GM19035 (cell line): ENCODE results near the gene SPRR1B.
"Not testable (repeated sequence)": the region's sequence is repeated elsewhere in the genome, so short reads cannot be mapped to it uniquely, and the experiment has no call there.

Source experiments
- ATAC-seq: cut with Tn5 transposase; IDR thresholded peaks from one replicate; pipeline ENCODE4 v1.9.1; 2021; ENCODE audit not compliant: unreplicated experiment

Gene SPRR1B

GRCh38 chr1:153035211-153035610 is 4.2 kb downstream of the SPRR1B start:
- no peak for ATAC-seq

DNA sequence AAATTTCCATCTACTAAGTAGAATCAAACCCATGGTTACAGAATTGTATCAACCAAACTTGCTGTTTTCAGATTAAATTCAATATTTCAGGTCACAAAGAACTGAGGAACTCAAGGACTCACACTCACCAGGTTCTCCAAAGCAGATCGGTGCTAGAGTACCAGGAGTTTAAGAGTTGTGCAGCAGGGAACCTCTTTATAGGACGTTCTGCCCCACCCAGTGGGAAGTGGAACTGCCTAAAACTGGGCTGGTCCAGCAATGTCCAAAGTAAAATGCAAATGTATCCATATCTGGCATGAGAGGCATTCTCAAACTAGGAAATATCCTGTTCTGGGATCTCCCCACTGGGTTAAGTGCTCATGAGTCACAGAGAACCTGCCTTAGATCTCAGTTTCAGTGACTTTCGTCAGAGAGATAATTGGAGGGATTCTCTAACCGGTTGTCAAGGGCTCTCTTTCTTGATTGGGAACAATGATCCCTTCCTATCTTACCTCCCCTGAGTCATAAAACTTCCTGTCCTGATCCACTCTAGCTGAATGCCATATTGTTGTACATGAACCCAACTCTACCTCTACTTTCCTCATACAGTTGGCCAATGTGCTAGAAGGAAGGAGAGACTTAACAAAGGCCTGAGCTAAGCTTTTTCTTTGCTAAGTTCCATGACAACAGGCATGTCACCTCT is 10.1 kb downstream of the SPRR1B start, which contains the start of gene SPRR2D:
Gene SPRR2D, minus strand, starts transcription at position 171 of the 682 bp plus-strand sequence. CDS start 774 bp downstream, outside the sequence.
- no peak for ATAC-seq

DNA sequence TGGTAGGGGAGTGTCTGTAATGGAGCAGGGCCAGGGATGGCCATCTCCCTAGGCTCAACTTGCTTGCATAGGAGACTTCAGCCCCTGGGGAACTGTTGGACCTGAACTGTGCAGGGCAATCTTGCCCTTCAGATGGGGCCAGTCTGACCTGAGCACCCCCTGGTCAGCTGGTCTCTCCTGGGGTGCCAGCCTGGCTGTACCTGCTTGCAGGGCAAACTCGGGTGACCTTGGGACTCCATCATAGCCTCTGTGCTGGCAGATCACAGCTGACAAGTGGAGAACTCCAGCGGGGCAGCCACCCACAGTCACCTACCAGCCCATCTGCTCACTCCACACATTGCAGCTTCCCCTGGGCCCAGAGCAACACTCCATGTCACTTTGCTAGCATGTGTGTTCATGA is 18.2 kb downstream of the SPRR1B start:
- ATAC-seq: no peak

GRCh38 chr1:153056111-153056510 is 25.1 kb downstream of the SPRR1B start:
- ATAC-seq: not testable (repeated sequence)

GRCh38 chr1:153057375-153057774 is 26.4 kb downstream of the SPRR1B start, which contains the start of gene SPRR2A:
Gene SPRR2A, minus strand, starts transcription at chr1:153057512. Its CDS starts 777 bp downstream, at chr1:153056735.
- ATAC-seq: no peak

GRCh38 chr1:153058154-153058553 is 27.2 kb downstream of the SPRR1B start:
- ATAC-seq: no peak

GRCh38 chr1:153058826-153059784 is 28.1 kb downstream of the SPRR1B start:
- ATAC-seq: no peak

DNA sequence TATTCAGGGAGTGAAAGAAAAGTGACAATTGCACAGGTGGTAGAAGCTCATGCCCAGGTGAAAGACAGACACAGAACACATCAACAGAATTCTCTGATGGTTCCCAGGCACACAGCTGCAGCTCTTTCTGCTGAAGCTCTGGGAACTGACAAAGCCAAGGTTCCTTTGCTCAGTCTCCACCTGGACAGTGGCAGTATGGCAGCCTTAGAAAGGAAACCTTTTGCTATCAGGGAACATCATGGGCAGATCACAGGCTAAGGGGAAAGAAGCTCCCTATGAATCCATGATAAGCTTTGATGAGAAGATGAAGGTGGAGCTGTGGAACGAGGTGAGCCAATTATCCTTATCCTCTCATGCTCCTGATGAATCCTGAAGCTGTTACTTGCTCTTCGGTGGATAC is 39.2 kb downstream of the SPRR1B start:
- no peak for ATAC-seq

GRCh38 chr1:153071511-153071910 is 40.5 kb downstream of the SPRR1B start, which contains the start of gene SPRR2B:
Gene SPRR2B, minus strand, starts transcription at chr1:153071611. Its CDS starts 772 bp downstream, at chr1:153070839.
- no peak for ATAC-seq

GRCh38 chr1:153072806-153073726 is 42.1 kb downstream of the SPRR1B start:
- no peak for ATAC-seq

DNA sequence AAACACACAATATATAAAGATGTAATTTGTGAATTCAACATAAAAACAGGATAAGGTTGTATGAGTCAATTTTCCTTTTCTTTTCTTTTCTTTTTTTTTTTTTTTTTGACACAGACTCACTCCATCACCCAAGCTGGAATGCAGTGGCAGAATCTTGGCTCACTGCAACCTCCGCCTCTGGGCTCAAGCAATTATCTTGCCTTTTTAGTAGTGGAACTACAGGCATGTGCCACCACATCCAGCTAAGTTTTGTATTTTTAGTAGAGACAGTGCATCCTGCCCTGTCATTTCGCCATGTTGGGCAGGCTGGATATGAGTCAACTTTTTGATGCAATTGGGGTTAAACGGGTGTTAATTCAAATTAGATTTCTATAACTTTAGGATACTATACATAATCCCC is 50.7 kb downstream of the SPRR1B start:
- no peak for ATAC-seq
